SJSA1 (cell line): ENCODE measurements around the gene DIP2B. TPM values are rescaled to one million over a fixed set of nuclear protein-coding genes. Genes with fewer than 3 reads are reported as not detected.
"Not testable (repeated sequence)": the region's sequence is repeated elsewhere in the genome, so short reads cannot be mapped to it uniquely, and the experiment has no call there.

Experiments
- DNase-seq, 2 experiments: peaks; one replicate each; pipeline ENCODE4 v3.0.0-alpha.2; 2015 to 2020; ENCODE audit warnings: low spot score in 2 of 2, low read depth in 1 of 2
- H3K27ac ChIP-seq: fragments of 250-450 bp; sonication (Bioruptor Pico); 2 replicates; pipeline ENCODE4 v1.5.1; 2020; ENCODE audit warnings: mild to moderate bottlenecking, moderate library complexity
- H3K27me3 ChIP-seq: fragments of 250-450 bp; sonication (Bioruptor Pico); replicated peaks from 2 replicates; pipeline ENCODE4 v1.5.1; 2020; ENCODE audit warnings: mild to moderate bottlenecking, moderate library complexity
- H3K36me3 ChIP-seq: fragments of 250-450 bp; sonication (Bioruptor Pico); 2 replicates; pipeline ENCODE4 v1.5.1; 2020; ENCODE audit warnings: mild to moderate bottlenecking
- H3K4me1 ChIP-seq: fragments of 250-450 bp; sonication (Bioruptor Pico); replicated peaks from 2 replicates; pipeline ENCODE4 v1.6.1; 2021; ENCODE audit warnings: mild to moderate bottlenecking
- H3K4me3 ChIP-seq: fragments of 250-450 bp; sonication (Bioruptor Pico); 2 replicates; pipeline ENCODE4 v1.5.1; 2020; ENCODE audit warnings: mild to moderate bottlenecking
- H3K9me3 ChIP-seq: fragments of 250-450 bp; sonication (Bioruptor Pico); replicated peaks from 2 replicates; pipeline ENCODE4 v1.5.1; 2020; ENCODE audit warnings: mild to moderate bottlenecking
- total RNA-seq: library from RNA; depleted of rRNA; stranded (reverse); fragments of >200 nt; shearing (Covaris generic); gene quantifications from 2 replicates; pipeline ENCODE4 v1.2.3, GENCODE V29; 2014

The DIP2B gene
- total RNA-seq, 1 experiment from 2014 or later, result 32.1 TPM

GRCh38 chr12:50549885-50550284 lies 45.1 kb downstream of the DIP2B start:
- Histone ChIP-seq H3K9me3 (no peaks in the 10 kb centered on the region), H3K36me3 (no peaks in the 10 kb centered on the region), H3K4me3 (no peak overlapping the region), H3K27me3 (no peaks in the 10 kb centered on the region), H3K27ac (no peak overlapping the region), H3K4me1 (peaks cover 12% of the 10 kb centered on the region)
- no peak for DNase-seq

DNA sequence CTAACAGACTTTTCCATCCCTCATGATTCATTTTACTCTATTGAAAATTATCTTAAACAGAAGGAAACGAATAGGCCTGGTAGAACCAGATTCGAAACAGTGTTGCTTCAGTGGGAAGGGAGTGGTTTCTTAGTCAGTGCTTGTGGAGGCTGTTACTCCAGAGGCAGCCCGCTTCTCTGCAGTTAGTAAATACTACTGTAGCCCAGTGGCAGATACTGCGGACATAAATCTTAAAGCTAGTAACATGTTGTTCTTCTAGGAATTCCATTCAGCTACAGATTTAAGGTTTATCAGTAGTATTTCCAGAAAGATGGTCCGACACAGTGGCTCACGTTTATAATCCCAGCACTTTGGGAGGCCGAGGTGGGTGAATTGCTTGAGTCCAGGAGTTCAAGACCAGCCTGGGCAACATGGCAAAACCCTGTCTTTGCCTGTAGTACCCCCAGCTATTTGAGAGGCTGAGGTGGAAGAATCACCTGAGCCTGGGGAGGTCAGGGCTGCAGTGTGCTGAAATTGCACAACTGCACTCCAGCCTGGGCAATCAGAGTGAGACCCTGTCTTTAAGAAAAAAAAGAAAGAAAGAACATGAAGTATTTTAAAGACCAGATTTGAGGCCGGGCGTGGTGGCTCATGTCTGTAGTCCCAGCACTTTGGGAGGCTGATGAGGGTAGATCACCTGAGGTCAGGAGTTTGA lies 45.9 kb downstream of the DIP2B start:
- H3K4me3 ChIP-seq, result no peak overlapping the region
- no peaks in the 10 kb centered on the region for H3K9me3 ChIP-seq
- no peak overlapping the region for H3K27ac ChIP-seq
- no peak for DNase-seq
- H3K27me3 ChIP-seq, result no peaks in the 10 kb centered on the region
- H3K4me1 ChIP-seq, result peaks cover 15% of the 10 kb centered on the region
- no peaks in the 10 kb centered on the region for H3K36me3 ChIP-seq

- no peak overlapping the region for H3K27ac ChIP-seq
- H3K27me3 ChIP-seq, result no peaks in the 10 kb centered on the region
- no peaks in the 10 kb centered on the region for H3K9me3 ChIP-seq
- H3K36me3 ChIP-seq, result no peaks in the 10 kb centered on the region
- H3K4me3 ChIP-seq, result no peak overlapping the region
- DNase-seq, result no peak
- H3K4me1 ChIP-seq, result peaks cover 18% of the 10 kb centered on the region
Observed at GRCh38 chr12:50551866-50552265, 47.1 kb downstream of the DIP2B start.

DNA sequence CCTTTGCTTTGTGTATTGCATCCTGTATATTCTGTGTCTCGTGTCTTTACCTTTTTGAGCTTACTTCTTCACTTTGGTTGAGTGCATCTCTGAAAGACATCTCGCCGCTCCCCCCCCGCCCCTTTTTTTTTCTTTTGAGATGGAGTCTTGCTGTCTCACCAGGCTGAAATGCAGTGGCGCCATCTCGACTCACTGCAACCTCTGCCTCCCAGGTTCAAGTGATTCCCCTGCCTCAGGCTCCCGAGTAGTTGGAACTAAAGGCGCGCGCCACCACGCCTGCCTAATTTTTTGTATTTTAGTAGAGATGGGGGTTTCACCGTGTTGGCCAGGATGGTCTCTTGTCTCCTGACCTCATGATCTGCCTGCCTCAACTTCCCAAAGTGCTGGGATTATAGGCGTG lies 49.9 kb downstream of the DIP2B start:
- Histone ChIP-seq H3K27me3 (no peaks in the 10 kb centered on the region), H3K36me3 (peaks cover 6% of the 10 kb centered on the region; the same call in 1 of the 2 replicates), H3K9me3 (no peaks in the 10 kb centered on the region), H3K27ac (no peak overlapping the region), H3K4me1 (peaks cover 26% of the 10 kb centered on the region), H3K4me3 (no peak overlapping the region)
- no peak for DNase-seq

- peaks cover 6% of the 10 kb centered on the region; the same call in 1 of the 2 replicates for H3K36me3 ChIP-seq
- no peak for DNase-seq
- H3K4me1 ChIP-seq, result peaks cover 26% of the 10 kb centered on the region
- H3K9me3 ChIP-seq, result no peaks in the 10 kb centered on the region
- H3K27me3 ChIP-seq, result no peaks in the 10 kb centered on the region
- H3K27ac ChIP-seq, result no peak overlapping the region
- no peak overlapping the region for H3K4me3 ChIP-seq
Observed at GRCh38 chr12:50555471-50555885, 50.7 kb downstream of the DIP2B start.

- no peaks in the 10 kb centered on the region for H3K27me3 ChIP-seq
- H3K36me3 ChIP-seq, result peaks cover 6% of the 10 kb centered on the region; the same call in 1 of the 2 replicates
- peak overlapping the region; percentile 64 for H3K27ac ChIP-seq
- peaks cover 26% of the 10 kb centered on the region for H3K4me1 ChIP-seq
- DNase-seq, result no peak
- no peak overlapping the region for H3K4me3 ChIP-seq
- no peaks in the 10 kb centered on the region for H3K9me3 ChIP-seq
Observed at GRCh38 chr12:50556273-50556672, 51.5 kb downstream of the DIP2B start.

DNA sequence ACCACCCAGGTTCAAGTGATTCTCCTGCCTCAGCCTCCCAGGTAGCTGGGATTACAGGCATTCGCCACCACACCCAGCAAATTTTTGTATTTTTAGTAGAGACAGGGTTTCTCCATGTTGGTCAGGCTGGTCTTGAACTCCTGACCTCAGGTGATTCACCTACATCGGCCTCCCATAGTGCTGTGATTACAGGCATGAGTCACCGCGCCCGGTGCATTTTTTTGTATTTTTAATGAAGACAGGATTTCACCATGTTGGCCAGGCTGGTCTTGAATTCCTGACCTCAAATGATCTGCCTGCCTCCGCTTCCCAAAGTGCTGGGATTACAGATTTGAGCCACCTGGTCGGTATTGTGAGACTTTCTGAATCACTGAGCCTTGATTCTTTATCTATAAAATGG lies 52.0 kb downstream of the DIP2B start:
- peak overlapping the region; percentile 64 for H3K27ac ChIP-seq

DNA sequence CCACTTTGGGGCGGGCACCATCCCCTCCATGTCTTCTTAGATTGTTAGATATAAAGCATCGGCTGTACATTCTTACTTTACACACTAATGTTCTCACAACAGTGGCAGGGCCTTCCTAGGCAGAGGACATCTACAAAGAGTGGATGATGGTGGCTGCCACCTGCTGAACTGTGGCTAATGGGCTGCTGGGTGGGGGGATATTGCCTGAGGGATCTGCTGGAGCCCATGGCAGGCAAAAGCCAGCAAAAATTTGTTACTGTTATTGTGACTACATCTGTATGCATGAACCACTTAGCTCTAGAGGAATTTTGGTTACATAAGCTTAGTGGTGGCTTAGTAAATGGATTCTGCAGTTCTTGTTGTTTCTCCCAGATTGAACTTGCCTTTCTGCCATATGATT lies 52.6 kb downstream of the DIP2B start:
- Histone ChIP-seq H3K27me3 (no peaks in the 10 kb centered on the region), H3K4me3 (no peak overlapping the region), H3K9me3 (no peaks in the 10 kb centered on the region), H3K27ac (peak overlapping the region; percentile 64), H3K36me3 (peaks cover 6% of the 10 kb centered on the region; the same call in 1 of the 2 replicates), H3K4me1 (peaks cover 26% of the 10 kb centered on the region)
- no peak for DNase-seq

More for the DNA sequence above, 52.0 kb downstream of the DIP2B start:
- H3K9me3 ChIP-seq, H3K27me3 ChIP-seq, H3K36me3 ChIP-seq, H3K4me3 ChIP-seq: not testable (repeated sequence)
- peak; percentile 58 to 75 for DNase-seq
- H3K4me1 ChIP-seq, result peaks cover 26% of the 10 kb centered on the region

- H3K4me3 ChIP-seq, result no peak overlapping the region
- H3K4me1 ChIP-seq, result peaks cover 26% of the 10 kb centered on the region
- no peaks in the 10 kb centered on the region for H3K9me3 ChIP-seq
- no peak for DNase-seq
- H3K27ac ChIP-seq, result no peak overlapping the region
- H3K27me3 ChIP-seq, result no peaks in the 10 kb centered on the region
- H3K36me3 ChIP-seq, result peaks cover 6% of the 10 kb centered on the region; the same call in 1 of the 2 replicates
Observed at GRCh38 chr12:50558970-50559369, 54.2 kb downstream of the DIP2B start.

DNA sequence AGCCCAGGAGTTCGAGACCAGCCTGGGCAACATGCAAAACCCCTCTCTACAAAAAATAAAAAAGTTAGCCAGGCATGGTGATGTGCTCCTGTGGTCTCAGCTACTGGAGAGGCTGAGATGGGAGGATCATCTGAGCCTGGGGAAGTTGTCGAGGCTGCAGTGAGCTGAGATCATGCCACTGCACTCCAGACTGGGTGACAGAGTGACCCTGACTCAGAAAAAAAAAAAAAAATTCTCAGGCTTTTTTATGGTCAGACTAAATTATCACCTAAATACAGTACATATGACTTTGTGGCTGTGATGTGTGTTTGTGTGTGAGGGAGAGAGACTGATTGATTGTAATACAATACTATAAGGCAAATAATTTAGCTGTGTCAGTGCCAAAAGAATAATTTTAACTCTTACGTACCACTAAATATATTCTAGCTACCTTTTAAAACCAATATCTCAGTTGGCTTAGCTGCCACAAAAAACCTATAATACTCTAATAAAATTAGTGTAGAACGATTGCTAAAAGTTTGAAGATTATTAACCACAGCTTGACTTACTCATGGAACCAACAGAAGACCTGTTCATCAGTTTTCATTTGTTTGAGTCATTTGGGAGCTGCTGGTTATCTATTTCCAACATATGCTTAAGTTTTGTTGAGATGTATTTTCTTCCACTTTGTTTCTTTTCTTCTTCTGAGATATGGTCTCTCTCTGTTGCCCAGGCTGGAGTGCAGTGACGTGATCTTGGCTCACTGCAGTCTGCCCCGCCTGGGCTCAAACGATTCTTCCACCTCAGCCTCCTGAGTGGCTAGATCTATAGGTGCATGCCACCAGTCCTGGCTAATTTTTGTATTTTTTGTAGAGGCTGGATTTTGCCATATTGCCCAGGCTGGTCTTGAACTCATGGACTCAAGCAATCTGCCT lies 58.0 kb downstream of the DIP2B start:
- Histone ChIP-seq H3K27me3 (no peaks in the 10 kb centered on the region), H3K27ac (no peak overlapping the region), H3K4me1 (peaks cover 17% of the 10 kb centered on the region), H3K9me3 (no peaks in the 10 kb centered on the region), H3K36me3 (peaks cover 5% of the 10 kb centered on the region; the same call in 1 of the 2 replicates), H3K4me3 (no peak overlapping the region)
- DNase-seq, result no peak

- no peak for DNase-seq
- no peaks in the 10 kb centered on the region for H3K9me3 ChIP-seq
- no peaks in the 10 kb centered on the region for H3K27me3 ChIP-seq
Observed at GRCh38 chr12:50563434-50563787, 58.6 kb downstream of the DIP2B start.

DNA sequence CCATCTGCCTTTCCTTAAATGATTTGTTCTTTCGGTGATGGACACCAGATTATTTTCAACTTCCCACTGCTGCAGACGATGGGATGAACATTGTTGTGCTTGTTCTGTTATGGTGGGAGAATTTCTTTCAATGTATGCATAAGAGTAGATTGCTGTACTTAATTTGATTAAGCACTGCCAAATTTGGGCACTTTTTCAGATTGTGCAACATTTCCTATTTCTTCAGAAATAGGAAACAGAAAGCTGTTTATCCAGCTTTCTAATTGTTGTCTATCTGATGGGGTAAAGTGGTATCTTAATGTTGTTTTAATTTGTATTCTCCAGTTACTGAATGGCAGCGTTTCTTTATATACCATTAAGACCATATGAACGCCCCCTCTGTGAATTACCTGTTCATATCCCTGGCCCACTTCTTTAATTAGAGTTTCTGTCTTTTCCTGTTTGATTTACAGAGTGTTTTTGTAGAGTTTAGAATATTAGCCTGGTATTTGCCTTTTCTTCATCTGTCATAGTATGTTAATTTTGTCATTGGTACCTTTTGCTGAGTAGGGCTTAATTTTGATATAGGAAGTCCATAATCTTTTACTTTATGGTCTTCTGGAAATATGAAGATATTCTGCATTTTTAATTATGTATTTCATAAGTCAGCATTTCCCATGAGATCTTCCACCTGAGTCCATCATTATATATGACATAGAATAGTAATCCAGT lies 59.6 kb downstream of the DIP2B start:
- Histone ChIP-seq H3K27ac (no peak overlapping the region), H3K4me3 (no peak overlapping the region), H3K4me1 (peaks cover 33% of the 10 kb centered on the region), H3K36me3 (no peaks in the 10 kb centered on the region), H3K9me3 (no peaks in the 10 kb centered on the region), H3K27me3 (no peaks in the 10 kb centered on the region)
- DNase-seq, result no peak

More at GRCh38 chr12:50563434-50563787, 58.6 kb downstream of the DIP2B start:
- Histone ChIP-seq H3K27ac (no peak overlapping the region), H3K36me3 (no peaks in the 10 kb centered on the region; the same call in 1 of the 2 replicates), H3K4me3 (no peak overlapping the region), H3K4me1 (peaks cover 23% of the 10 kb centered on the region)

DNA sequence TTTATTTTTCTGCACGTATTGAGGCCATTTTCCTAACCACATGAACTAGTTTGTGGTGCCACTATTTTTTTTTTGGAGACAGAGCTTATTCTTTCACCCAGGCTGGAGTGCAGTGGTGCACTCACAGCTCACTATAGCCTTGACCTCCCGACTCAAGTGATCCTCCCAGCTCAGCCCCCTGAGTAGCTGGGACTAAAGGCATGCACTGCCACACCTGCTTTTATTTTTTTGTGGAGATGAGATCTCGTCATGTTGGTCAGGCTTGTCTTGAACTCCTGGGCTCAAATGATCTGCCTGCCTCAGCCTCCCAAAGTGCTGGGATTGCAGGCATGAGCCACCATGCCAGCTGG lies 60.1 kb downstream of the DIP2B start:
- DNase-seq, result no peak
- Histone ChIP-seq H3K36me3 (no peaks in the 10 kb centered on the region), H3K4me3 (no peak overlapping the region), H3K4me1 (peaks cover 39% of the 10 kb centered on the region), H3K27me3 (no peaks in the 10 kb centered on the region), H3K9me3 (no peaks in the 10 kb centered on the region), H3K27ac (no peak overlapping the region)

DNA sequence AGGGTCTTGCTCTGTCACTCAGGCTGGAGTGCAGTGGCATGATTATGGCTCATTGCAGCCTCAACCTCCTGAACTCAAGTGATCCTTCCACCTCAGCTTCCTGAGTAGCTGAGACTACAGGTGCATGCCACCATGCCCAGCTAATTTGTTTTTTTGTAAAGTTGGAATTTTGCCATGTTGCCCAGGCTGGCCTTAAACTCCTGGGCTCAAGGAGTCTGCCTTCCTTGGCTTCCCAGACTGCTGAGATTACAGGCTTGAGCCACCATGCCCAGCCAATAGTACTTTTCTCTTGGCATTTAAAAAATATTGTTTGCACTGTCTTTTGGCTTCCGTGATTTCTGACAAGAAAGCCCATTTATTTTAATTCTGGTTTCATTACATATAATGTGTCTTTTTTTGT lies 61.3 kb downstream of the DIP2B start:
- Histone ChIP-seq H3K4me3 (no peak overlapping the region), H3K27me3 (no peaks in the 10 kb centered on the region), H3K4me1 (peaks cover 44% of the 10 kb centered on the region), H3K27ac (no peak overlapping the region), H3K9me3 (no peaks in the 10 kb centered on the region), H3K36me3 (no peaks in the 10 kb centered on the region)
- DNase-seq, result no peak
